Esophagus (tissue), 2 donors: ENCODE data around the gene PARP4. TPM values are rescaled to one million over a fixed set of nuclear protein-coding genes. Genes with fewer than 3 reads are reported as not detected.

Source experiments
- polyA plus RNA-seq, 2 donors: library from polyadenylated mRNA; stranded (reverse); fragments of 200-250 nt; gene quantifications; one replicate each; pipeline ENCODE4 v1.2.3, GENCODE V29; 2013
- donor health status: healthy with polysubstance abuse.
- donor health status: Bipolar disorder and iron deficiency.

Gene PARP4
- polyA plus RNA-seq, 2 donors, result 14.7 to 16.7 TPM

Other genes with a start within 250 kb of the PARP4 start
- gene C1QTNF9, start 203.2 kb downstream of the PARP4 start, polyA plus RNA-seq, result under 1 TPM; 0.14 to 0.26 TPM
- 1 to 10 TPM in 1 of 2 donors, under 1 TPM in 1; 0.81 to 1.8 TPM for gene ATP12A, start 167.6 kb upstream of the PARP4 start, polyA plus RNA-seq